GM18507 (cell line): ENCODE results near the gene DDX43.
"Not testable (repeated sequence)": the region's sequence is repeated elsewhere in the genome, so short reads cannot be mapped to it uniquely, and the experiment has no call there.

ENCODE experiments used
- DNase-seq: peaks from one replicate; pipeline ENCODE4 v3.0.0; 2011; ENCODE audit warnings: low read depth; ENCODE audit not compliant: insufficient read length; ENCODE audit errors: extremely low spot score
- FAIRE-seq: peaks from 2 replicates; lab custom pipeline; 2011; peaks lifted over from hg19 to GRCh38; lab: Jason Lieb, UNC

Gene DDX43

DNA sequence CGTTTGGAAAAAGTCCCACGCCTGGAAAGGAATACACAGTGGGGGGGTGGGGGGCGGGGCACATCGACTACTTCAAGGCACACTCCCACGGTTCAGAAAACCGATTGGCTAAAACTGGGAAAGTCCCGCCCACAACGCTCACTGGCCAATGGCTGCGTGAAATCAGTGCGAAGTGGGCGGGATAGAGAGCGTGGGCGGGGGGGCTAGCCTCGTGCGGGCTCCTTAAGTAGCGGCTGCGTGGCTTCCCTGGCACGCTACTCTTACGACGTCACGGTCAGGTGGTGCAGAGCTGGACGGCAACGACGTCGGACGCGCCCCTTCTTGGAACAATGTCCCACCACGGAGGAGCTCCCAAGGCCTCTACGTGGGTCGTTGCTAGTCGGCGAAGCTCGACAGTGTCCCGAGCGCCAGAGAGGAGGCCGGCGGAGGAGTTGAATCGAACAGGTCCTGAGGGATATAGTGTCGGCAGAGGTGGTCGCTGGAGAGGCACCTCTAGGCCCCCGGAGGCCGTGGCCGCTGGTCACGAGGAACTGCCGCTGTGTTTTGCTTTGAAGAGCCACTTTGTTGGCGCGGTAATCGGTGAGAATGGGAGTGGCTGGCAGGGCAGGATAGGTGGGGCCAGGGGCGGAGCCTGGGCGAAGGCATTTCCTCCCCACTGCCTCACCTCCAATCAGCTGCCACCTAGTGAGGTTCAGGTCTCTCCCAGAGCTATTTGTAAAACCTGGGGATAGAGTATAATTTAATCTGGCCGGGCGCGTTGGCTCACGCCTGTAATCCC is at the start of gene DDX43:
TSS of gene DDX43 (plus strand) at position 252 of the 778 bp plus-strand sequence. CDS start at position 330, 78 bp downstream.
- no peak for FAIRE-seq
- no peak for DNase-seq

DNA sequence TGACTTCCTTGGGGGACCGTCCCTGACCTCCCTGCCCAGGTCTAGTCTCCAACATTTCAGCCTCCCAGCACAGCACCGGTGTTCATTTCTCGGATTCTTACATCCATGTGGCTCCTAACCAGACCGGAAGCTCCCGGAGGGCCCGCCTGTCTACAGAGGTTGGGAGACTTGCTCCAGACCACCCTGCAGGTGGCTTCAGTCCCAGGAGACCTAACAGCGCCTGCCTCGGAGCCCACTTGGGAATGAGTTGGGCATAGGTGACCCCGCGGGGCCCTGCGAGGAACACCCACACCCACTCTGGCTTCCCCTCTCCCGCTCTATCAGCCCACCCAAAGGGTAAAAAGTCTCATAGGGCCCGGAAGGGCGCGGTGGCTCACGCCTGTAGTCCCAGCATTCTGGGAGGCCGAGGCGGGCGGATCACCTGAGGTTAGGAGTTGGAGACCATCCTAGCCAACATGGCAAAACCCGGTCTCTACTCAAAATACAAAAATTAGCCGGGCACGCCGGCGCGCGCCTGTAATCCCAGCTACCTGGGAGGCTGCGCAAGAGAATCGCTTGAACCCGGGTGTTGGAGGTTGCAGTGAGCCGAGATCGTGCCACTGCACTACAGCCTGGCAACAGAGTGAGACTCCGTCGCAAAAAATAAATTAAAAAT is 46.0 kb upstream of the DDX43 start:
- DNase-seq = no peak
- no peak for FAIRE-seq

DNA sequence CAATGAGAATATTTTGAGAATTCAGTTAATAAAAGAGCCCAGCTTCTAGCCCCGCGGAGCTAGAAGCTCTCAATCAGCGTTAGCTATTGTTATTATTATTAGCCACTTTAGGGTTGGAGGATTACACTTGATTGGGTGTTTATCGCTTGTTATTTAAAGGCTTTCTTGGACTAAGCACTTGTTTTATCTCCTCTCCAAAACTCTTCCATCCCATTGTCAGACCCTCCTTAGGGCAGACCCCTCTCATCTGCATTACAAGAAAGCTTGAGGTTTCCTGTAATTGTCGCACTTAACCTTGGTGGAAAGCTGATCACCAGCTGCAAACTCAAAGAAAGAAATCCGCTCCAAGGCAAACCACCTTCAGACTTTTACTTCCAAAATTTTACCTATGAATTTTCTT is 45.3 kb upstream of the DDX43 start:
- DNase-seq (no peak), FAIRE-seq (no peak)

DNA sequence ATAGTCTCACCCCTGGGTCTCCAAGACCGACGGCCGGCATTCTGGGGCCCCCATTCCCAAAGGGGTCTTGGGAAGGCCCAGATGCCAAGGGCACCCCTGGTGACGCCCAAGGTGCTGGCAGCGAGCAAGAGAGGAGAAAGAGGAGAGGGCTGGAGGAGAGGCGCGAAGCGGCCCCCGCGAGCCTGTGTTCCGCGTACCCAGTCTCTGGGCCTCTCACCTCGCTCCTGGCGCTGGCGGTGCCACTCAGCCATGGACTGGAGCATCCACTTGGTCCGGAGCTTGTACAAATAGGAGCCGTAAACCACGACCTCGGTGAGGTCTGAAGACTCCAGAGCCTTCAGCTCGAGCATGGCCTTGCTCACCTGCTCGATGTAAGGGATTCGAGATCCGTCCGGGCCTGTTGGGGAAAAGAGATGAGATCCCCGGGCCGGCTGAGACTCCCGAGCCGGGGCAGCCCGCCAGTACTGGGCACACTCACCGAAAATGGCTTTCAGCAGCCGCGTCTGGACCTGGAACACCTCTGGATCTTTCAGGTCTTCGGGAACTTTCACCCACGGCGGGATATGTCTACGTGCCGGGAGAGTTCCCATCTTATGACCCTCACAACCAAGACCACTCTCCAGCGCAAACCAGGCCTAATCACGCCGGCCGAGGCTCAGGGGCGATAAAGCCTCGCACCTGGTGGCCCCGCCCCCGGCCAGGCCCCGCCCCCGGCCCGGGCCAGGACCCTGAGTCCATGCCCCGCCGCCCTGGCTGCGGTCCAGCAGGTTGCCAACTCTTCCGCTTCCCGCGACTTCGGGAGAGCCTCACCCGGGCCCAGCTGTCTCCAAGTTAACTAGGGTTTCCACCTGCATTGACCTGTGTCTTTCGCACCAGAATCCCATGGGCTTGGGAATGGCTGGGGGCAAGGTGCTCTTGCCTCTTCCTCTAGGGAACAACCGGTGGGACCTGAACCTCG is 40.7 kb upstream of the DDX43 start, which contains the start of gene DPPA5:
TSS of gene DPPA5 (minus strand) at position 641 of the 958 bp plus-strand sequence. CDS start at position 590, 51 bp downstream.
- no peak for FAIRE-seq
- no peak for DNase-seq

DNA sequence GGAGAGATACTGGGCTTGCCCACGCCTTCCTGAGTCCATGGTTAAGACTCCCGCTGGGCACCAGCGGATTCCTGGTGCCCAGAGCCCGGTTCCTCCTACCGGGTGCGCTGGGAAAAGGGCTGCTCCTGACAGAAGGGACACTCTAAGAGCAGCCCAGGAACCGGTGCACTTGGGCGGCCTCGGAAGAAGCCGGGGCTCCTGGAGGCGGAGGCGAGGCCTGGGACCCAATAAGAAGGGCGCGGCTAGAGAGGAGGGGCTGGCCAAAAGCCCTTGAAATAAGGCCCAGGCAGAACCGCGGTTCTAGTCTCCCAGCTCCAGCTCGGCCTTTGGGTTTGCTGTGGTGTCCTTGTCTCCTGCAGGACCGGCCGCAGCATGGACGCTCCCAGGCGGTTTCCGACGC is 32.3 kb upstream of the DDX43 start, which contains the start of gene KHDC3L:
TSS of gene KHDC3L (plus strand) at position 301 of the 400 bp plus-strand sequence. CDS start at position 373, 72 bp downstream.
- DNase-seq (no peak), FAIRE-seq (no peak)

DNA sequence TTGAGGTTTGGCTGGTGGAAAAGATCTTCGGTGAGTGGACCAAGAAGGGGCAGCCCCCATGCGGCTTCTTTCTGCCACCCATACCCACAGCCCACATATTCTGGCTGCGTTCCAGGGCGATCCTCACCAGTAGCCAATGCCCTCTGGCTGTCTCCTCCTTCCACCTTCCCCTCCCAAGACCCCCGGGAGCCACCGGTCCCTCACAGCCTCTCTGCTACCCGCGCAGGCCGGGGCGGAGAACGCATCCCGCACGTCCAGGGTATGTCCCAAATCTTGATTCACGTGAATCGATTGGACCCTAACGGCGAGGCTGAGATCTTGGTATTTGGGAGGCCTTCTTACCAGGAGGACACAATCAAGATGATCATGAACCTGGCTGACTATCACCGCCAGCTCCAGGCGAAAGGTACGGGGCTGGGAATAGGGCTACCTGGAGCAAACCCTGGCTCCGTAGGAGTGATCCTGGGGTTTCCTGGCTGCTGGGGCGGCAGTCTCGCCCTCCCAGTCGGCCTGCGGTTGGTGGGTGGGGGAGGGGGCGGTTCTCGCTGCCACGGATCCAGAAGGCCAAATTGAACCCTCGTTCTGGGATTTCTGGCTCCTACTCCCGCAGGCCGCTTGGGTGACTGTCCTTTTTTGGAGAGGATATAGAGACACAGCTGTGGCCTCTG is 31.6 kb upstream of the DDX43 start:
- FAIRE-seq (no peak), DNase-seq (no peak)

DNA sequence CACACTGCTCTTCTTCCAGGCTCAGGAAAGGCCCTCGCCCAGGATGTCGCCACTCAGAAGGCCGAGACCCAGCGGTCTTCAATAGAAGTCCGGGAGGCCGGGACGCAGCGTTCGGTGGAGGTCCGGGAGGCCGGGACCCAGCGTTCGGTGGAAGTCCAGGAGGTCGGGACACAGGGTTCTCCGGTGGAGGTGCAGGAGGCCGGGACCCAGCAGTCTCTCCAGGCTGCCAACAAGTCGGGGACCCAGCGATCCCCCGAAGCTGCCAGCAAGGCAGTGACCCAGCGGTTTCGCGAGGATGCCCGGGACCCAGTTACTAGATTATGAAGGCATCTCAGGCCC is 31.1 kb upstream of the DDX43 start:
- no peak for DNase-seq
- FAIRE-seq = no peak

DNA sequence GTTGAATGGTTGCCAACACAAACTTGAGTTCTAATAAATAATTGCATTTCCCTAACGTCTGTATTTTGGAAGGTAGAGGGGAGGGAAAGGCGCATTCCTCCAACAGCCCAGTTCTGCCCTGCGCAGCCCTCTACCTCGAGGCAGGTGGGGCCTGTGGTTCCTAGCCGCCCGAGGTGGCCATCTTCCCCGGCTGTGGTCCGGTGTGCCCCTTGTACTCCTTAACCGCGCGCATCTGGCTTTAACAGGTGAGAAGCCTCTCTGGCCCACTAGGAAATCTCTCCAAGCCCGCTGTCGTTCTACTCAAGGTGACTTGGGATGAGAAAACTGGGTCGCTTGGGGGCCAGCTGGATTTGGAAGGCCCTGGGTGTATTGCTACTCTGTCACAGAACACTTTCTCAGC is 30.5 kb upstream of the DDX43 start:
- DNase-seq = no peak

DNA sequence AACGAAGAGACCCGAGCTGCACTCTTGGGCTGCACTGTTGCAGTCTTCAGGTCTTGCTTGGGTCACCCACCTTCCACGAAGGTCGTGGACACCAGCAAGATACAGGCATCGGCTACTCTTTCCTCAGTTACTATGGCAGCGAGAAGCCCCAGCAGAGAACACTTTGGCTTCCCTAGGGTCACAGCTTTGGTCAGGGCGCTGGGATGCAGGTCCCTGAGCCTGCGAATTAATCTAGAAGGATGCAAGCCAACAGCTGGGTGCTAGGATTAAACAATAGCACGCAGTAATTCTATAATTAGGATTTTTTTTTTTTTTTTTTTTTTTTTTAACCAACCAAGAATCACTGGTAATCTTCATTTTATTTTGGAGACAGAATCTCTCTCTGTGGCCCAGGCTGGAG is 30.1 kb upstream of the DDX43 start:
- FAIRE-seq = no peak
- DNase-seq = no peak

More for the DNA sequence above, 30.5 kb upstream of the DDX43 start:
- FAIRE-seq = no peak

DNA sequence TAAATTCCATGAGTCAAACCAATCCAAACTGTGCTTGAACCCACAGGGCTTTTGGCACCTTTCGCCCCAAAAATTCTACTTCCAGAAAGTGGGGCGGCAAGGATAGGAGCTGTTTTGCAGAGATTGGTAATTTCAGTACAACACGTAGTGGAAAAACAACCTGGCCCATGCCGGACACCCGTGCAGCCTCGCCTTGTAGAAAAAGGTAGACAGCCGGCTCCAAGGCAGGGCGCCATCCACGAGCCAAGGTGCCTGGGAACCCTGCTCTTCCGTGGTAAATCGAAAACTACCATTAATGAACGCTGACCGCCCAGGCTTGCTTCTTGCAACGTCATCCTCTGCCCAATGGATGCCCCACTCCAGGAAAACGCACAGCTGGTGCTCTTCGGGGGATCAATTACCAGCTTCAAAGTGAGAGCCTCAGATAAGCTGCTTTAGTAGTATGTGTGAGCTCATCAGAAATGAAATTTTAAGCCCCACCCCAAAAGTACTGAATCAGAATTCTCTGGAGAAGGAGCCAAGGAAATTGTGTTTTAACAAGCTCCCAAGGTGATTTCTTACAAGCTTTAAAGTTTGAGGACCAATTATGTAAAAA is 26.8 kb upstream of the DDX43 start:
- DNase-seq (no peak), FAIRE-seq (no peak)

DNA sequence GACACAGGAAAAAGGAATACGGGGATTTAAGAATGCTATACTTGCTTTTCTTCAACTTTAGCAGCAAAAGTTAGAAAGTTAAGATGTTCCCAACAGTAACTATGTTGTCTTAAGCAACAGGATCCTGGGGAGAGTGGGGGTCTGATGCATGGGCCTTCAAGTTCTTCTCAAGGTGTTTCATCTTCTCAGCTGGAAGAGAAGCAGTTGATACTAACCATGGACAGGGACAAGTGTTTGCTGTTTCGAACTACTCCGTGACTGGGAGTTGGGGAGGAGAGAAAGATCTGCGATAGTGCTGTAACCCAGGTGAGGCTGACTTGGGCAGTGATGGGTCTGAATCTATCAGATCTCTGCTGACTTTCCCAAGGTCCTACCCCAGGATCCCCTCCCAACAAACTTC is 26.0 kb upstream of the DDX43 start:
- FAIRE-seq (no peak), DNase-seq (no peak)

DNA sequence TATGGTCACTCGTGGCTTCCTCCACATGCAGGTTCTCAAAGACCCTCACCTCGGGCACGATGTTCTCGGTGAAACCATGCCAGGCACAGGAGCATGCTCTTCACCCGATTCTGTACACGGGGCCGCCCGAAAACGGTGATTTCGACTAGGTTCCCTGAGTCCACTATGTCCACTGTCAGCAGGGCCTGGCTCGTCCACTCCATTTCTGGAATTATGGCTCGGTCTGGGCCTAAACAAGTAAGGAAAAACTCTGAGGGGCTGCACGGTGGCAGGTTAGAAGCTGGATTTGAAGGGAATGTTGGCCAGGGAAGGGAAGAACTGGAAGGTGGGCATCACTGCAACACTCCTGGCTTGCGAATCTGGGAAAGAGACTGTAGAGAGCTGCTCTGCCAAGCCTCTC is 25.5 kb upstream of the DDX43 start:
- DNase-seq (no peak), FAIRE-seq (no peak)

DNA sequence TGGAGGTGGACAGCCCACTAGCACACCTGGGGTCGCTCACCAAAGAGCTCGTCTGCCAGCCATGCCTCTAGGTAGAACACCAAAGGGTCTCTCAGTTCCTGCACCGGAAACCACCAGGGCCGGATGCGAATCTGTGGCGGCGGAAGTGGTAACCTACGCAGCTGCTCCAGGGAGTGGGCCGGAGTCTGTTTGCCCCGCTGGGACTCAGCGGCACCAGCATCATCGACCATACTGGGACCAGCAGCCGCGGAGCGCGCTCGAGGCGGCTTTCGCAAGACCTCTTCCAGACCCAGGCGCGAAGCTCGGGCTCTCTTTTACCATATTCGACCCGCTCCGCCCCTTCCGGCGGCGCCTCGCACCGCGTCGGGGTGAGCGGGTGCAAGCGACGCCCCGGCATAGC is 25.1 kb upstream of the DDX43 start, which contains the start of gene OOEP:
TSS of gene OOEP (minus strand) at position 335 of the 400 bp plus-strand sequence. CDS start at position 230, 105 bp downstream.
- no peak for FAIRE-seq
- DNase-seq = no peak

DNA sequence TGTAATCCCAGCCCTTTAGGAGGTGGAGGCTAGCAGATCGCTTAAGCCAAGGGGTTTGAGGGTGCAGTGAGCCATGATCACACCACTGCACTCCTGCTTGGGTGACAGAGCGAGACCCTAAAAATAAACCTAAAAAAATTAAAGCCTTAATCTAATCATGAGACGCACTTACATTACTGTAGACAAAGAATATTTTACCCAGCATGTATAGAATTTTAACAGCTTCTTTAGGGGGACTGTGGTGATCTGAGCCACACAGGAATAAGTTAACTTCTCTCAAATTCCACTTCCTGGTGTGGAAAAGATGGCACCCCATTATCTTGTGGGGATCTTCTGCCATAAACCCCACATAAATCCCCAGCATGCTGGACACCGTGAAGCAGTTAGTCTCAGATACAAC is 22.6 kb upstream of the DDX43 start:
- FAIRE-seq (no peak), DNase-seq (no peak)

DNA sequence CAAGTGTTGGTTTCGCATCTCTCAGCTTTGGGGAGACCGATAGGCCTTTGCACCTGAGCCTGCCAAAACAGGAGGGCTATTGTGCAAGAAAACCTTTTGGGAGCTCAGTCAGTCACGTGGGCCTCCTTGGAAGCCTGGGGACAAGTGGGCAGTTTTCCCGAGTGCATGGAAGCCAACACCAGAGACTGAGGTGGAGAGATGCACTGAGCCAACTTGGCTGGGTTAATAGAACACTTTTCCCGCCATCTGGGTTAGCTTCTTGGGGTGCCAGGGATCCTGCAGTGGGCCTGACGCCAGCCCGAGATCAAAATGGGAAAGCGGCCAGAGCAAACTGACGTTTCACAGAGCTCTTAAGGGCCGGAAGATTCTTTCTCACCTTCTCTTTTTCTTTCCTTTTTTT is 22.1 kb upstream of the DDX43 start:
- no peak for FAIRE-seq
- no peak for DNase-seq

DNA sequence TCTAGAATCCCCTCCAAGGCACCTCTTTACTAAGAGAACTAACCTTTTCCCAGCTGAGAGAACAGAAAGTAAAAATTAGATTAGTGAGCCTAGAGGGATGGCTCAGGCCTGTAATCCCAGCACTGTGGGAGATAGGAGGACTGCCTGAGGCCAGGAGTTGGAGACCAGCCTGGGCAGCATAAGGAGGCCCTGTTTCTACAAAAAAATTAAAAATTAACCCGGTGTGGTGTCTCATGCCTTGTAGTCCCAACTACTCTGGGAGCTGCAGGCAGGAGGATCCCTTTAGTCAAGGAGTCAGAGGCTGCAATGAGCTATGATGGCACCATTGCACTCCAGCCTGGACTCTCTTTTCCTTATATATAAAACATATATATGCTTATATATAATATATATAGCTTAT is 19.4 kb upstream of the DDX43 start:
- DNase-seq (no peak), FAIRE-seq (no peak)

DNA sequence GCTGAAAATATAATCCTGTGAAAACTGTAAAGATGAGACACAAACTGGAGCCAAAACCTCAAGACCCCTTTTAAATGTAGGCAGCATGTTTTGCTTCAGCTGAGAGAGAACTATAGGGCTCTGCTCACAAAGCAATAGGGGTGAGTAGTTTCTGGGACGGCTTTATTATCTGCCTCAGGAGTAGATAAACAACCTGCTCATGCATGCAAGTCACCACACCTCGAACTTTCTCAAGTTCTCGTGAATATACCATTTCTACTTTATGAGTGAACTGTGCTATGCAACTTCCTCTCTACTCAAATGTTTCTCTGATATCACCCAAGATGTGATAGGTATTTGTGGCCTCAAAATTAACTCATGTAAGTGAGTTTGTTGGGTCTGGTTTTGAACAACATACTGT is 17.4 kb upstream of the DDX43 start:
- FAIRE-seq (no peak), DNase-seq (no peak)

DNA sequence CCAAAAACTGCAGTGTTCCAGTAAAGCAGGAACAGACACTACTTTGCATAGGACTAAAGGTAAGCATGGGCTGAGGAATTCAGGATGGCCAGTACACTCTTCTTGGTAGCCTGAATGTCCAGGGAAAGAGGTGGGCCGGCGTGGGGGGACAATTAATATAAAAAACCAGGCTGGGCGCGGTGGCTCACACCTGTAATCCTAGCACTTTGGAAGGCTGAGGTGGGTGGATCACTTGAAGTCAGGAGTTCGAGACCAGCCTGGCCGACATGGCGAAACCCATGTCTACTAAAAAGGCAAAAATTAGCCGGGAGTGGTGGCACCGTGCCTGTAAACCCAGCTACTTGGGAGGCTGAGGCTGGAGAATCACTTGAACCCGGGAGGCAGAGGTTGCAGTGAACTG is 13.1 kb upstream of the DDX43 start:
- not testable (repeated sequence) for FAIRE-seq, DNase-seq
